Stimulated activated naive CD4-positive, alpha-beta T cell treated with Interleukin-2 at 50 U/mL for 16 hours (primary cell): ENCODE data around the gene APLP2.

Source experiments
- DNase-seq: peaks from one replicate; lab custom pipeline; 2025; lab: John Stamatoyannopoulos, UW

Gene APLP2

DNA sequence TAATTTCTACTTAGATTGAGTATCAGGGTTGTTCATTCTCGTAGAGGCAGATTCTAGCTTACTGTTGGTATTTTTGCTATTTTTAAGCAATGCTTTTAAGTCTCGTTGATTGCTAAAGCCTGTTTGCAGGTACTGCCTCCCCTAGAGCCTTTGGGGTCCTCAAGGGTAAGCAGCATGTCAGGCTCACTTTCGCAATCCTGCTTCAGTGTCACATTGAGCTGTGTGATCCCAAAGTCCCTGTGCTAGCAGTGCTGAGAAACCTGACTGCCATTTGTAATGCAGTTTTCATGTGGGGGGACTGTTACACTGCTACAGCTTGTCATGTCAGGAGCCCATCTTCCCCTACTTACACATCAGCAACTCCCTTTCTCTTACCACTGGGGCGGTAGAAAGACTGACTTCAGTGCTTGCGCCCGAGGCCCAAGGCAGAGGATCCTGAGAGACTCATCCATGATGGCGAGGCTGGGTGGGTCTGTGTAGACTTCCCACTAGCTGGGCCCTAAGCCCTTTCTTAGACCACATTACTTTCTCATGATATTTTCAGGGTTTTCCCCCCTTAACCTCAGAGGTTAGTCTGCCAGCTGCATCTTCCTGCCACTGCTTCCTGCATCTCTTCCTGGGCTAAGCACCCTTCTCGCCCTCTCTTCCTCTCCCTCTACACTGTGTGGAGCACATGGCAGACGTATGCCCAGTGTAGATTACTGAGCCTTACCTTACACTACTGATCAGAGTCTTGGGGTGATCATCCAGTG is 49.1 kb downstream of the APLP2 start:
- no peak for DNase-seq

DNA sequence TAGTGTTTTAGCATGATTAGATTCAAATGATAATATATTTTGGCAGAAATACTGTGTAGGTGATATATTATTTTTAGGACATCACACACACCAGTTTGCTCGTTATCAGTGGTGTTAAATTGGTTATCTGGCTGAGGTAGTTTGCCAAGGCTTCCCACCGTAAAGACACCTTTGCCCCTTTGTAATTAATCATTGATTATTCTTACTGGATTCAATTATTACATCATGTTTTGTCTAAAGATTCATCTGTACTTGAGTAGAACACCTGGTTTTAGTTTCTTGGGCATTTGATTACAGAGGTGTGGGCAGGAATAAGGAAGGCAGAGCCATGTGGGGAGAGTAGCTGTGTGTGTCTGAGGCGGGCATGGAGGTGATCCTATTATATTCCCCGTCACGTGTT is 50.4 kb downstream of the APLP2 start:
- DNase-seq: no peak

- DNase-seq: no peak
Observed at GRCh38 chr11:130121445-130121978, 51.8 kb downstream of the APLP2 start.

- no peak for DNase-seq
Observed at GRCh38 chr11:130122141-130122575, 52.5 kb downstream of the APLP2 start.

DNA sequence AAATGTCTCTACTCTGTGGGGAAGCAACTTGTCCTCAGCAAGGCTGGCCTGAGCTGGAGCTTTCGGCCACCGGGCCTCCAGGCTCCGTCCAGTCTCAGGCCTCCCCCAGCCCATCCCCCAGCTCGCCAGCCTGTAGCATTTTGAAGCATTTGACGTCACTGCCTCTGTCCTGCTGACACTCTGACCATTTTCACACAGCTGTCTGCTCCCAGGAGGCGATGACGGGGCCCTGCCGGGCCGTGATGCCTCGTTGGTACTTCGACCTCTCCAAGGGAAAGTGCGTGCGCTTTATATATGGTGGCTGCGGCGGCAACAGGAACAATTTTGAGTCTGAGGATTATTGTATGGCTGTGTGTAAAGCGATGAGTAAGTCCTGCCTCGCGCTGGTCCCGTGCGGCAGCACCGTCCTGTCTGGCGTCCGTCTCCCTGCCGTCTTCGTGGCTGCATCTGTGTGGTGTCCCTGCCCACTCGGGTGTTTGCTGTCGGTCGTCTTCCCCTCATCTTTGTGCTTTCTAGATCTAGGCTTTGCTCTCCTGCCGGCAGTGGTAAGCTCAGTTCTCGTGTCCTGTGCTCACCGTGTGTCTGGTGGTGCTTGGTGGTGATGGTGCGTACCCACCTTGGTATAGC is 53.8 kb downstream of the APLP2 start:
- DNase-seq: no peak

DNA sequence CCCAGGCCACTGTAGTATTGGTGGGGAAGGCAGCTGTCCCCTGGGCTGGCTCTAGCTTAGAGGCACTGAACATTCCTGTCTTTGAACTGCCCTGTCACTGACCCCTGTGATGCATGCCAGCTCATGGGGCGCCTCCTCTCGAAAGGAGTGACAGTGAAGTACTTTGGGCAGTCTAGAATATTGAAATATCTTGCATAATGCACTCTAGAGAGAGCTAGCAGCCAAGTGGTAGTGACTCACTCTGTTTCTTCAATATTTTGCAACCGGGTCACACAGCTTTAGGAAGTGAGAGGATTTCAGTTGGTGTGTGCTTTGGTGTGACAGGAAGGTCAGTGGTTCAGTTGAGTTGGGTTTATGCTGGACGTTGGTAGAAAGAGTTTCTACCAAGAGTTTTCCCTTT is 54.4 kb downstream of the APLP2 start:
- no peak for DNase-seq

DNA sequence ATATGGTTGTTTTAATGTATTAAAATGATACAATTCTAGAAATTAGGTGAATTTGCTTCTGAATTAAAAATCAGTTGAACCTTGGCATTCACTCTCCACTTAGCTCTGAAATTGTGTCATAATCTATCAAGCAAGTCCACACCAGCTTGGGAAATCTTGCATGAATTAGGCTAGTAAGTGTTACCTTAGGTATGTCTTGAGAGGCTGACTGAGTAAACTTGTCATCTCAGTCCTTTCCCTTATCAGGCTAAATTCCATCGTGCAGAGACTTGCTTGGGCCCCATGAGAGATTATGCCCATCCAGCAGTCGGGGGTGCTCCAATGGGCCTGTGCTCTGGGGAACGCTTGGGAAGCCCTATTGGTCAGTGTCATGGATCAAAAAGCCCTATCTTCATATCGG is 55.9 kb downstream of the APLP2 start:
- DNase-seq: no peak

DNA sequence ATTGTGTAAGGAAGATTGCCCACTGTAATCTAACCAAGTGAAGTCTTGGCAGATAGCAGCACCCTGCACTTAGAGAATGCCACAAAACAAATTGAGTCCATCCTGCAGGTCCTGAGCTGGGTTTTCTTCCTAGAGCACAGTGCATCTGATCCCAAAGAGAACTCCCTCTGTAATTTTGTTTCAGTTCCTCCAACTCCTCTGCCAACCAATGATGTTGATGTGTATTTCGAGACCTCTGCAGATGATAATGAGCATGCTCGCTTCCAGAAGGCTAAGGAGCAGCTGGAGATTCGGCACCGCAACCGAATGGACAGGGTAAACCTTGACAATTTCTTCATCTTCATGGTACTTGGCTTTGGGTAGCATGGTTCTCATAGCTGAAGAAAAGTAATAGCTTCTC is 56.8 kb downstream of the APLP2 start:
- DNase-seq: no peak

- no peak for DNase-seq
Observed at GRCh38 chr11:130127509-130127908, 57.8 kb downstream of the APLP2 start.

- no peak for DNase-seq
Observed at GRCh38 chr11:130128626-130129025, 58.9 kb downstream of the APLP2 start.

DNA sequence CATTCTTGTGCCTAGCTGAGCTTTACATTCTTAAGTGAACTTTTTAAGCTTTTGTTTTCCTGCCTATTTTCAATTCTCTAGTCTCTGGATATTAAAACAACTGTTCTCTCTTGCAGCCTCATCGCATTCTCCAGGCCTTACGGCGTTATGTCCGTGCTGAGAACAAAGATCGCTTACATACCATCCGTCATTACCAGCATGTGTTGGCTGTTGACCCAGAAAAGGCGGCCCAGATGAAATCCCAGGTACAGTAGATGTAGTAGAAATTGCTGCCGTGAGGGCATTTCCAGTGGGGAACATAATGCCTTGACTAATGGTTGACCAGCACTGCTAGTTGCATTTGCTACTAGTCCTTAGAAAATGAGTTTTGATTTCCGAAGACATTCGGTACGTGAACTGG is 60.2 kb downstream of the APLP2 start:
- DNase-seq: no peak

DNA sequence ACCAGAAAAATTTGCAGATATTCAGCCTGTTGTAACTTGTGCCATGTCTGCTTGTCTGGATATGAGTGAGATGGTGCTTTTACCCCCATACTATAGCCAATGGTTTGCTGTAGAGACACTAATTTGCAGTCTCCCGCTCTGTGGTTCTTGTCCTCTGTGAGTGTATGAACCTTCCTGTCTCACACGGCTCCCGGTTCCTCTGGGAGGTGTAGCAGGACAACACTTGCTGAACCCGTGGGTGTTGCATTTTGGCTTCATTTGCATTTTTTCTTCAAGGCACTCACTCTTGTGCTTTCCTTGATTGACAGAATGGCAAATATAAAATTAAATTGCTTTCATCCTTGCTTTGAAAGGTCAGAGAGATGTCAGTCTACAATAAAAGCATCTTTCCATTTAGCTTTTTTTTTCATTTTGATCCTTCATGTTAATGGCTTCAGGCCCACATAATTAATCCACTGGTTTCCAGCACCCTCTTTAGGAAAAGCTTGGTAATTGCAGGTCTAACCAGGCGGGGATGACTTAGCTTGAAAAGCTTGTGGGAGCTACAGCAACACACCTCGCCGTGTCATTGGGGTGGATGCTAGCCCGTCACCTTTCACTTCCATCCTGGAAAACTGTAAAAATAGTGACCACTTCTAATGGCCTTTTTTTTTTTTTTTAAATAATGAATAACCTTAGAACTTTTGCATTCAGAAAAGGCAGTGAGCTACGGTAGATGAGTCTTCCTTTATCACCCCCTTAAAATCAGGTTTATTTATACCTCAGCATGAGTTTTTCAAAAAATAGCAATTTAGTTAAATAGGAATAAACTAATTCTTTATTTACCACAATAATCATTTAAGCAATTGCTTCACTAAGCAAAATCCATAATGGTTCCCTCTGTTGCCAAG is 62.5 kb downstream of the APLP2 start:
- DNase-seq: no peak

- DNase-seq: no peak
Observed at GRCh38 chr11:130133716-130134115, 64.0 kb downstream of the APLP2 start.

- DNase-seq: no peak
Observed at GRCh38 chr11:130136107-130136506, 66.4 kb downstream of the APLP2 start.

DNA sequence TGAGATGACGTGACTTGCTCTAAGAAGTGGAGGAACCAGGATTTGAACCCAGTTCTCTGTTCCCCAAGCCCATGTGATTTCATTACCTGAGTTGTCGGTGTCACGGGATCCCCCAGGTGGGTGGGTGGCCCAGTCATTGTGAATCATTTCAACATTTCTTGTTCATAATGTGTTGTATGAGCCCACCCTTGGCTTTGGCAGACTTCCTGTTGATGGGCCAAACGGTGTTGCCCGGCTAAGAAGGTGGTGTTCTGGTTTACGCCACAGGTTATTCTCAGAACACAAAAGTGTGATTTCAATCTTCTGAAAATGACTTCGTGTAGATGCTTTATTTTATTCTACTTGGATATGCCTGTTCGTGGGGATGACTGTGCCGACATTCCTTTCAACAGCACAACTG is 68.3 kb downstream of the APLP2 start:
- DNase-seq: no peak

DNA sequence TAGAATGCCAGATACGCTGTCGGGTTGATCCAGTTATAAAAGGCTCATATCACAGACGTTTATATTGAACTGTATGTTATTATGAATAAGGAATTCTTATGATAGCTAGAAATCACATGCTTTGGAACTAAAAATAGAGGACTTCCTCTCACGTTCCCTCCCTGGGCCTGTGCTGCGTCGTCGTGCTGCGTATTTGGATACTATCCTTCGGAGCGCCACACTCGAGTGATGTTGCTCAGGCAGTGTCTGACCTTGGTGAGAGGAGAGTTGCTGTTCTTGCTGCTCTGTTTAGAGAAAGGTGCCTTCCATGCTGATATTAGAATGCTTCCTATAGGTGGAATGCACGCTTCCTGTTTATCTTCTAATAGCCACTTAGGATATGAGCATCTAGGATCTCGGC is 69.7 kb downstream of the APLP2 start:
- no peak for DNase-seq

DNA sequence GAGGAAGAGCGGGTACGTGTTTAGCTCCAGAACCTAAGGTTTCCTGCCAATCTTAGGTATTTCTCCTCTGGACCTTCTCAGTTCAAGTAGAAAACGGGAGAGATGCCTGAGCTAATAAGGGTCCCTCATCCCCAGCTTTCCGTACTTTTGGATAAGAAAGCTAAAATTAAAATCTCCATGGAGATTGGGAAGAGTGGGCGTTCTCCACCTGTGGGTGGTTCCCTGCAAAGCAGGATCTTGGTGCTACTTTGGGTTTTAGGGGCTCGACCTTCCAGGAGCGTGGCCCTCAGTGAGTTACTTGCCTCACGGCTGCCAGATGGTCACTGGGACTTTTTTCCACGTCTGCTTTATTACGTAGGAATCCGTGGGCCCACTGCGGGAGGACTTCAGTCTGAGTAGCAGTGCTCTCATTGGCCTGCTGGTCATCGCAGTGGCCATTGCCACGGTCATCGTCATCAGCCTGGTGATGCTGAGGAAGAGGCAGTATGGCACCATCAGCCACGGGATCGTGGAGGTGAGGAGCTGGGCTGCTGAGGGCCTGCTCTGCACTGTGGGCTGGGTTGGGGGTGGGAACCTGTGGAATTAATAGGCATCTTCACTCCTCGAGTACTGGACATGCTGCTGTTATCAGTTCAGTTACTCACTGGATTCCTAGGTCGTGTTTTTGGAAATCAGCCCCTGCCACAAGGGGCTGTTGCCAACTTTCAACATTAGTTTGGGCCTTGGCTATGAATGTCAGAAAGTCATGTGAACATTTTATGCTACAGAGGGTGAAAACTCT is 72.1 kb downstream of the APLP2 start:
- no peak for DNase-seq

- DNase-seq: no peak
Observed at GRCh38 chr11:130144141-130144540, 74.4 kb downstream of the APLP2 start.

- no peak for DNase-seq
Observed at GRCh38 chr11:130144861-130145281, 75.2 kb downstream of the APLP2 start.

- no peak for DNase-seq
Observed at GRCh38 chr11:130145311-130145812, 75.7 kb downstream of the APLP2 start.

- no peak for DNase-seq
Observed at GRCh38 chr11:130145975-130146776, 76.5 kb downstream of the APLP2 start.
